Suppressor macrophage treated with lipopolysaccharide for 4 hours (primary cell): ENCODE measurements around the gene MARCHF5.
"Not testable (repeated sequence)": the region's sequence is repeated elsewhere in the genome, so short reads cannot be mapped to it uniquely, and the experiment has no call there.

Experiments used
- DNase-seq: peaks from one replicate; pipeline ENCODE4 v3.0.0-alpha.2; 2020

MARCHF5 gene

GRCh38 chr10:92393173-92393572 lies 102.2 kb downstream of the MARCHF5 start:
- not testable (repeated sequence) for DNase-seq

GRCh38 chr10:92395271-92395670 lies 104.3 kb downstream of the MARCHF5 start:
- no peak for DNase-seq

GRCh38 chr10:92402234-92402633 lies 111.3 kb downstream of the MARCHF5 start:
- DNase-seq, result not testable (repeated sequence)
